ENCODE results near the gene RHOB. TPM values are rescaled to one million over a fixed set of nuclear protein-coding genes. Genes with fewer than 3 reads are reported as not detected.
A peak's percentile ranks its signal among the peaks of the same experiment; 100 is the strongest.

RHOB gene
- total and polyA plus RNA-seq, 2 of the 13 experiments (the other 11 are each of a cell fraction or from before 2014, with no cell fraction given) = 192 to 268 TPM

DNA sequence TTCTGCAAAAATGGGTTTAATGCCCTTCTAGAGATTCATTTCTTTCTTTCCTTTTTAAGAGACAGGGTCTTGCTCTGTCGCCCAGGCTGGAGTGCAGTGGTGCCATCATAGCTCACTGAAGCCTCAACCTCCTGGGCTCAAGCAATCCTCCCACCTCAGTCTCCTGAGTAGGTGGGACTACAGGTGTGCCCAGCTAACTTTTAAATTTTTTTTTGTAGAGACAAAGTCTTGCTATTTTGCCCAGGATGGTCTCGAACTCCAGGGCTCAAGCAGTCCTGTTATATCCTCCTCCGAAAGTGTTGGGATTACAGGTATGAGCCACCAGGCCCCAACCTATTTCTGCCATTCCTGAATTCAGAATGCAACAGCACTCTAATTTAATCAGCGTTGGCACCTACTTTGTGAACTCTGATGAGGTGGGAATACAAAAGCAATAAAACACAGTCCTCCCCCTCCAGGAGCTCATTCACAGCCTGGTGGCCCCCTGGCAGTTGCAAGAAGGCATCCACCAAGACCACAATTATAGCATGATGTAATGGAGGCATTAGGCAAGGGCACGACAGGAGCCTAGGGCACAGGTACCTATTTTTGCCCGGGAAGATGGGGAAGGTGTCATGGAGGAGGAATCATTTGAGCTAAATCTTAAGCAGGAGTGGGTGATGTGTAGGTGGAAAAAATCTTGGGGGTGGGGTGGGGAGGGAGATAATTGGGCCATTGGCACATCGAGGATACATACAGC lies 5.1 kb downstream of the RHOB start (continued):
- TF ChIP-seq ISL2 (CRISPR knock-in tag; IDR thresholded peaks at IDR 0.05) = no peak
- TF ChIP-seq HNRNPK (IDR thresholded peaks at IDR 0.05; ENCODE audit: low read depth, low read length, poor library complexity, severe bottlenecking) = peak; percentile 36
- no peak for TF ChIP-seq SRF (IDR thresholded peaks at IDR 0.05; ENCODE audit: low read depth, low read length)
- TF ChIP-seq ZNF121 (CRISPR knock-in tag; IDR thresholded peaks at IDR 0.05) = 0 out of 2 replicates have a peak, but pooled peaks have one; percentile 12
- no peak for TF ChIP-seq CREB1 (IDR thresholded peaks at IDR 0.05)
- no peak for TF ChIP-seq CREB1 (CRISPR knock-in tag; IDR thresholded peaks at IDR 0.05)
- TF ChIP-seq, protein P1, sequence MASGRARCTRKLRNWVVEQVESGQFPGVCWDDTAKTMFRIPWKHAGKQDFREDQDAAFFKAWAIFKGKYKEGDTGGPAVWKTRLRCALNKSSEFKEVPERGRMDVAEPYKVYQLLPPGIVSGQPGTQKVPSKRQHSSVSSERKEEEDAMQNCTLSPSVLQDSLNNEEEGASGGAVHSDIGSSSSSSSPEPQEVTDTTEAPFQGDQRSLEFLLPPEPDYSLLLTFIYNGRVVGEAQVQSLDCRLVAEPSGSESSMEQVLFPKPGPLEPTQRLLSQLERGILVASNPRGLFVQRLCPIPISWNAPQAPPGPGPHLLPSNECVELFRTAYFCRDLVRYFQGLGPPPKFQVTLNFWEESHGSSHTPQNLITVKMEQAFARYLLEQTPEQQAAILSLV (CRISPR knock-in tag; IDR thresholded peaks at IDR 0.05; ENCODE audit: borderline replicate concordance) = no peak

DNA sequence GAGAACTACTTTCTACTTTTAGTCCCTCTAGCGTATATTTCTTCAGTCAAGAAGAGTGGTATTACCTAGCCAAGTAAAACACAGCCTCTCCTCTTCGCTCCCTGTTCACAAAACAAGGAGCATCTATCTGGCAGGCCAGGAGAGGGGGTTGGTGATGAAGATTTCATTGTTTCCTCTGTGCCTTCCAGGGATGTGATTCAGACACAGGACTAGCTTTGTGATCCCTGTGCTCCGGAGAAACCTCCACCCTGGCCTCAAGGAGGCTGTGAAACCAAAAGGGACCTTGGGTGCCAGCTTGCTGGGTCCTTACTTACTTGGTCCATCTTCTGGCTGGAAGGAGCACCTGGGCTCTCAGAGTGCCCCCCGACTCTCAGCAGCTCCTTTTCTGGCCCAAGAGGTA lies 5.7 kb downstream of the RHOB start:
- CTCF ChIA-PET (ENCODE audit: low intra/inter-chr PET ratio, low total read pairs) = interaction anchor here (0.8 to 1.3 kb wide), 3 partner anchors 73 to 184 kb away, joined by 3 to 4 read pairs (median 4); no protein-coding TSS in a partner anchor
- WGBS (ENCODE audit: low lambda C conversion rate) = 63% methylated on average over 4 of the region's 4 CpGs
- ATAC-seq = peak; percentile 27
- Histone ChIP-seq H3K79me2 (ENCODE audit: insufficient read depth, low read length) (peaks cover 20% of the 10 kb centered on the region), H3K4me3 (replicated peaks in 1 of 3; ENCODE audit: insufficient read depth in 1 of 3, low read depth in 2 of 3, low read length in 3 of 3) (no peak overlapping the region), H3K4me2 (ENCODE audit: low read depth, low read length) (no peak overlapping the region), H3K27ac (ENCODE audit: extremely low read length, insufficient read depth, low read length) (no peak overlapping the region), H3K9me3 (ENCODE audit: low read length) (no peaks in the 10 kb centered on the region), H3K36me3 (replicated peaks in 1 of 2; ENCODE audit: control insufficient read depth in 1 of 2, insufficient read depth in 2 of 2, low read length in 2 of 2) (peaks cover 1 to 11% of the 10 kb centered on the region in 2 experiments; a peak in 4 of 5 replicates), H3K4me1 (ENCODE audit: insufficient read depth, low read length) (peaks cover 57% of the 10 kb centered on the region), H3K9ac (ENCODE audit: insufficient read depth, low read depth, low read length) (no peak overlapping the region), H4K20me1 (ENCODE audit: insufficient read depth, low read length) (peaks cover 31% of the 10 kb centered on the region), H3K27me3 (ENCODE audit: control insufficient read depth in 1 of 2, insufficient read depth in 2 of 2, low read length in 2 of 2) (no peaks in the 10 kb centered on the region; a peak in 1 of 5 replicates), H2AFZ (ENCODE audit: low read length) (no peak overlapping the region)
- POLR2A ChIA-PET = interaction anchor here (0.7 to 18.3 kb wide), 9 partner anchors 13 to 183 kb away, joined by 3 to 1537 read pairs (median 97); no protein-coding TSS in a partner anchor
- no TSS peak for BruUV-seq (replicated peaks)
- peak; percentile 65 for DNase-seq (ENCODE audit: low spot score)
- intact Hi-C loops (cut with micrococcal nuclease; ENCODE audit: unreplicated experiment) (no loop called here), in situ Hi-C loops (cut with HindIII; ENCODE audit: extremely low pct_ligation_motif_present, low pct_unique_long_range_greater_than_20kb) (loop anchor here (5.0 kb wide), 1 partner anchor 35 kb away; no protein-coding TSS in a partner anchor)
- peak; percentile 39 for FAIRE-seq
- TF ChIP-seq, protein P2, sequence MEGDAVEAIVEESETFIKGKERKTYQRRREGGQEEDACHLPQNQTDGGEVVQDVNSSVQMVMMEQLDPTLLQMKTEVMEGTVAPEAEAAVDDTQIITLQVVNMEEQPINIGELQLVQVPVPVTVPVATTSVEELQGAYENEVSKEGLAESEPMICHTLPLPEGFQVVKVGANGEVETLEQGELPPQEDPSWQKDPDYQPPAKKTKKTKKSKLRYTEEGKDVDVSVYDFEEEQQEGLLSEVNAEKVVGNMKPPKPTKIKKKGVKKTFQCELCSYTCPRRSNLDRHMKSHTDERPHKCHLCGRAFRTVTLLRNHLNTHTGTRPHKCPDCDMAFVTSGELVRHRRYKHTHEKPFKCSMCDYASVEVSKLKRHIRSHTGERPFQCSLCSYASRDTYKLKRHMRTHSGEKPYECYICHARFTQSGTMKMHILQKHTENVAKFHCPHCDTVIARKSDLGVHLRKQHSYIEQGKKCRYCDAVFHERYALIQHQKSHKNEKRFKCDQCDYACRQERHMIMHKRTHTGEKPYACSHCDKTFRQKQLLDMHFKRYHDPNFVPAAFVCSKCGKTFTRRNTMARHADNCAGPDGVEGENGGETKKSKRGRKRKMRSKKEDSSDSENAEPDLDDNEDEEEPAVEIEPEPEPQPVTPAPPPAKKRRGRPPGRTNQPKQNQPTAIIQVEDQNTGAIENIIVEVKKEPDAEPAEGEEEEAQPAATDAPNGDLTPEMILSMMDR (CRISPR knock-in tag; IDR thresholded peaks at IDR 0.05) = peak; percentile 73
- TF ChIP-seq, protein P3, sequence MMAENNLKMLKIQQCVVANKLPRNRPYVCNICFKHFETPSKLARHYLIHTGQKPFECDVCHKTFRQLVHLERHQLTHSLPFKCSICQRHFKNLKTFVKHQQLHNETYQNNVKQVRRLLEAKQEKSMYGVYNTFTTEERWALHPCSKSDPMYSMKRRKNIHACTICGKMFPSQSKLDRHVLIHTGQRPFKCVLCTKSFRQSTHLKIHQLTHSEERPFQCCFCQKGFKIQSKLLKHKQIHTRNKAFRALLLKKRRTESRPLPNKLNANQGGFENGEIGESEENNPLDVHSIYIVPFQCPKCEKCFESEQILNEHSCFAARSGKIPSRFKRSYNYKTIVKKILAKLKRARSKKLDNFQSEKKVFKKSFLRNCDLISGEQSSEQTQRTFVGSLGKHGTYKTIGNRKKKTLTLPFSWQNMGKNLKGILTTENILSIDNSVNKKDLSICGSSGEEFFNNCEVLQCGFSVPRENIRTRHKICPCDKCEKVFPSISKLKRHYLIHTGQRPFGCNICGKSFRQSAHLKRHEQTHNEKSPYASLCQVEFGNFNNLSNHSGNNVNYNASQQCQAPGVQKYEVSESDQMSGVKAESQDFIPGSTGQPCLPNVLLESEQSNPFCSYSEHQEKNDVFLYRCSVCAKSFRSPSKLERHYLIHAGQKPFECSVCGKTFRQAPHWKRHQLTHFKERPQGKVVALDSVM (CRISPR knock-in tag; IDR thresholded peaks at IDR 0.05) = peak; percentile 41; the same call in 1 of the 2 replicates
- 0 out of 2 replicates have a peak, but pooled peaks have one; percentile 24 for TF ChIP-seq ELF3 (CRISPR knock-in tag; IDR thresholded peaks at IDR 0.05)
- TF ChIP-seq GATAD1 (CRISPR knock-in tag; IDR thresholded peaks at IDR 0.05) = peak; percentile 38; the same call in 1 of the 2 replicates
- TF ChIP-seq, protein P4, sequence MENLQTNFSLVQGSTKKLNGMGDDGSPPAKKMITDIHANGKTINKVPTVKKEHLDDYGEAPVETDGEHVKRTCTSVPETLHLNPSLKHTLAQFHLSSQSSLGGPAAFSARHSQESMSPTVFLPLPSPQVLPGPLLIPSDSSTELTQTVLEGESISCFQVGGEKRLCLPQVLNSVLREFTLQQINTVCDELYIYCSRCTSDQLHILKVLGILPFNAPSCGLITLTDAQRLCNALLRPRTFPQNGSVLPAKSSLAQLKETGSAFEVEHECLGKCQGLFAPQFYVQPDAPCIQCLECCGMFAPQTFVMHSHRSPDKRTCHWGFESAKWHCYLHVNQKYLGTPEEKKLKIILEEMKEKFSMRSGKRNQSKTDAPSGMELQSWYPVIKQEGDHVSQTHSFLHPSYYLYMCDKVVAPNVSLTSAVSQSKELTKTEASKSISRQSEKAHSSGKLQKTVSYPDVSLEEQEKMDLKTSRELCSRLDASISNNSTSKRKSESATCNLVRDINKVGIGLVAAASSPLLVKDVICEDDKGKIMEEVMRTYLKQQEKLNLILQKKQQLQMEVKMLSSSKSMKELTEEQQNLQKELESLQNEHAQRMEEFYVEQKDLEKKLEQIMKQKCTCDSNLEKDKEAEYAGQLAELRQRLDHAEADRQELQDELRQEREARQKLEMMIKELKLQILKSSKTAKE (CRISPR knock-in tag; IDR thresholded peaks at IDR 0.05; ENCODE audit: borderline replicate concordance) = no peak
- TF ChIP-seq, protein P5, sequence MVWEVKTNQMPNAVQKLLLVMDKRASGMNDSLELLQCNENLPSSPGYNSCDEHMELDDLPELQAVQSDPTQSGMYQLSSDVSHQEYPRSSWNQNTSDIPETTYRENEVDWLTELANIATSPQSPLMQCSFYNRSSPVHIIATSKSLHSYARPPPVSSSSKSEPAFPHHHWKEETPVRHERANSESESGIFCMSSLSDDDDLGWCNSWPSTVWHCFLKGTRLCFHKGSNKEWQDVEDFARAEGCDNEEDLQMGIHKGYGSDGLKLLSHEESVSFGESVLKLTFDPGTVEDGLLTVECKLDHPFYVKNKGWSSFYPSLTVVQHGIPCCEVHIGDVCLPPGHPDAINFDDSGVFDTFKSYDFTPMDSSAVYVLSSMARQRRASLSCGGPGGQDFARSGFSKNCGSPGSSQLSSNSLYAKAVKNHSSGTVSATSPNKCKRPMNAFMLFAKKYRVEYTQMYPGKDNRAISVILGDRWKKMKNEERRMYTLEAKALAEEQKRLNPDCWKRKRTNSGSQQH (CRISPR knock-in tag; IDR thresholded peaks at IDR 0.05; ENCODE audit: low read depth) = no peak
